ENCODE results near the gene ACTMAP. TPM values are rescaled to one million over a fixed set of nuclear protein-coding genes. Genes with fewer than 3 reads are reported as not detected.

ACTMAP gene
- total and polyA plus RNA-seq, 9 of the 15 experiments (the other 6 are each of a cell fraction or from before 2014, with no cell fraction given), result 1.7 to 16.6 (median 4.9) TPM

GRCh38 chr19:40791996-40792395 is 41.7 kb upstream of the ACTMAP start (continued):
- TF ChIP-seq, protein P1, sequence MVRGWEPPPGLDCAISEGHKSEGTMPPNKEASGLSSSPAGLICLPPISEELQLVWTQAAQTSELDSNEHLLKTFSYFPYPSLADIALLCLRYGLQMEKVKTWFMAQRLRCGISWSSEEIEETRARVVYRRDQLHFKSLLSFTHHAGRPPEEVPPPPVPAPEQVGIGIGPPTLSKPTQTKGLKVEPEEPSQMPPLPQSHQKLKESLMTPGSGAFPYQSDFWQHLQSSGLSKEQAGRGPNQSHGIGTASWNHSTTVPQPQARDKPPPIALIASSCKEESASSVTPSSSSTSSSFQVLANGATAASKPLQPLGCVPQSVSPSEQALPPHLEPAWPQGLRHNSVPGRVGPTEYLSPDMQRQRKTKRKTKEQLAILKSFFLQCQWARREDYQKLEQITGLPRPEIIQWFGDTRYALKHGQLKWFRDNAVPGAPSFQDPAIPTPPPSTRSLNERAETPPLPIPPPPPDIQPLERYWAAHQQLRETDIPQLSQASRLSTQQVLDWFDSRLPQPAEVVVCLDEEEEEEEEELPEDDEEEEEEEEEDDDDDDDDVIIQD (CRISPR knock-in tag; IDR thresholded peaks at IDR 0.05), result no peak

GRCh38 chr19:40791349-40791748 is 41.1 kb upstream of the ACTMAP start:
- H3K9ac ChIP-seq (ENCODE audit: insufficient read depth in 1 of 2, low read depth in 2 of 2, low read length in 2 of 2), result peak overlapping the region in 1 of 2 experiments; percentile 58; a peak in 2 of 4 replicates
- H4K20me1 ChIP-seq (replicated peaks; ENCODE audit: control insufficient read depth, insufficient read depth, low read length), result no peaks in the 10 kb centered on the region
- no peaks in the 10 kb centered on the region for H3K9me3 ChIP-seq (replicated peaks; ENCODE audit: control insufficient read depth, insufficient read depth, low read depth, low read length)
- no peak overlapping the region for H3K4me2 ChIP-seq (ENCODE audit: insufficient read depth, low read length)
- H2AFZ ChIP-seq (ENCODE audit: low read depth, low read length), result no peak overlapping the region
- H3K36me3 ChIP-seq (ENCODE audit: control insufficient read depth, insufficient read depth, low read length), result no peaks in the 10 kb centered on the region
- no peak overlapping the region for H3K4me3 ChIP-seq
- no peak overlapping the region for H3K27ac ChIP-seq (ENCODE audit: extremely low read depth, low read depth, low read length)
- no peaks in the 10 kb centered on the region for H3K9me1 ChIP-seq (ENCODE audit: control insufficient read depth, insufficient read depth, low read length)
- POLR2A ChIA-PET, result interaction anchor here (0.6 to 1.9 kb wide), 3 partner anchors 12 to 18 kb away, joined by 3 to 11 read pairs (median 4); partner anchors contain the start of gene RAB4B
- BruUV-seq (replicated peaks), result no TSS peak
- FAIRE-seq, result no peak
- DNase-seq (ENCODE audit: extremely low read depth in 1 of 4, low spot score in 3 of 4), result no peak
- 88% methylated on average over 6 of the region's 7 CpGs for WGBS (ENCODE audit: insufficient coverage, low coverage, missing lambda C conversion rate)
- CTCF ChIA-PET (ENCODE audit: low intra/inter-chr PET ratio), result no interaction called here
- TF ChIP-seq ARHGAP35 (IDR thresholded peaks at IDR 0.05; ENCODE audit: partially characterized antibody) (no peak), MCM2 (IDR thresholded peaks at IDR 0.05; ENCODE audit: low read depth) (no peak), RERE (CRISPR knock-in tag; IDR thresholded peaks at IDR 0.05; ENCODE audit: borderline replicate concordance) (no peak), KAT2B (IDR thresholded peaks at IDR 0.05; ENCODE audit: low read depth, low read length) (no peak), RBM14 (IDR thresholded peaks at IDR 0.05; ENCODE audit: borderline replicate concordance, insufficient read depth, low read depth, low read length) (no peak), ZFPM2 (CRISPR knock-in tag; IDR thresholded peaks at IDR 0.05) (no peak), OTX1 (CRISPR knock-in tag; IDR thresholded peaks at IDR 0.05) (no peak), TAF7 (tag; IDR thresholded peaks at IDR 0.05) (no peak), KLF6 (CRISPR knock-in tag; IDR thresholded peaks at IDR 0.05; ENCODE audit: borderline replicate concordance) (no peak), JUN (IDR thresholded peaks at IDR 0.05; ENCODE audit: borderline replicate concordance, low read depth, low read length) (no peak), JUN (CRISPR knock-in tag; IDR thresholded peaks at IDR 0.05; ENCODE audit: borderline replicate concordance) (no peak), CBFA2T2 (conservative IDR thresholded peaks at IDR 0.05) (no peak)
- intact Hi-C loops (cut with micrococcal nuclease) (no loop called here), in situ Hi-C loops (cut with MboI) (no loop called here)
- no peaks in the 10 kb centered on the region for H3K27me3 ChIP-seq (ENCODE audit: control insufficient read depth in 2 of 2, insufficient read depth in 2 of 2, low read length in 2 of 2)
- no peak for ATAC-seq
- peaks cover 0 to 9% of the 10 kb centered on the region in 2 experiments; a peak in 2 of 5 replicates for H3K4me1 ChIP-seq (replicated peaks in 1 of 2; ENCODE audit: control insufficient read depth in 2 of 2, insufficient read depth in 2 of 2, low read length in 2 of 2)
- no peaks in the 10 kb centered on the region for H3K79me2 ChIP-seq (ENCODE audit: control insufficient read depth, insufficient read depth, low read length)

All from K562 (cell line).